Measurements from ENCODE around the gene RHOBTB1.
"Not testable (repeated sequence)": the region's sequence is repeated elsewhere in the genome, so short reads cannot be mapped to it uniquely, and the experiment has no call there.

Gene RHOBTB1

DNA sequence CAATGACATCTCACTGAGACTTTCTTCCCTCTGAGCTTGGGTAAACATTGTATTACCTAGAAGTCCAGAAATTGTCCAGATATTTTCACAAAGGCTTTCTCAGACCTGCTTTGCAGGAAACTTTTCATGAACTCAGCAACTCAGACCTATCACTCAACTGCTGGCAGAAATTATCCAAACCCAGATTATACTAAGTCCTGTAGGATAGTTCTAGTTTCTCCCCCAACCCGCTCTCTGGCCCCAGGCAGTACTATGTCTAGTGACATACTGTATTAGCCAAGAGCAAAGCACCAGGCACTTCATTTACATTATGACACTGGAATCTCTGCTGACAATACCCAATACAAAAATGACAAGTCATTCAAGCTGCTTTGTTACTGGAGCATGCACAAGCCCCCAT is 75.0 kb downstream of the RHOBTB1 start:
- no peak for DNase-seq (ENCODE audit: low read depth, low spot score)

DNA sequence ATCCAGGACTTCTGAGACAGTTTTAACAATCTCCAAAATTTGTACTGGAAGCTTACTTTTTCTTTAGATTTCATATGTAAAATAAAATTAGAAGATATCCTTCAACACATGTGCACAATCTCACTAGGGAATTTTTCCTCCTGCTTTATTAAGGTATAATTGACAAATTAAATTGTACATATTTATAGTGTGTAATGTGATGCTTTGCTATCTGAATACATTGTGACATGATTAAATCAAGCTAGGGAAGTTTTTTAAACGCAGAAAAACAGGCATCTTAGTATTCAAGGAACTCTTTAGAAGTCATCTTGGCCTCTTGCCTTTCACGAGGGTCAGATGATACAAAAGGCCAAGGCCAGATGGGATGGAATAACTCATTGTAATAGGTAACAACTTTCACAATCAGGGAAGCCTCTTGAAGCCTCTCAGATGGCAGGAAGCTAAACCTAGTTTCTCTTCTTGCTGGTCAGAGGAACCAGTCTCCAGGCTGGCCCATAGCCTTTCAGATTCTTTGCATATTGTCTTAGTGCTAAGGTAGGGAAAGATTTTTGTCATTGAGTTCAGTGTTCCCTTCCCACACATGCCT is 78.7 kb downstream of the RHOBTB1 start:
- no peak for DNase-seq (ENCODE audit: low read depth, low spot score)

DNA sequence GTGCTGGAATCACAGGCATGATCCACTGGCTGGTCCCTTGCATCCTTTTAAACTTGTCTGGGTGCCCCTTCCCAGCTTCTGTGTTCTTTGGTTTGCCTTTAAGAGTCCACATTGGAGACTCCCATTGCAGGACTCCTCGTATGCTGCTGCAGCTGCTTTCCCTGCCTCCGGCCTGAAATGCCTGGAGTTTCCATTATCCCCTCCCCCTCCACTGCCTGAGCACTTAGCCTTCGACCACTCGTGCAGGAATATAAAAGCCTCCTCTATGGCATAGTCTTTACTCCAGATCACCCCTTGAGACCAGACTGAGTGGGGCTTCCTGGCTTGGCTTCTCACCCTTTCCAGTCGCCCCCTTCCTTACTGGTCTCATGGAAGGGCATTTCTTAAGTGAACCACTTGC is 80.2 kb downstream of the RHOBTB1 start:
- DNase-seq (ENCODE audit: low read depth, low spot score) = no peak

- DNase-seq (ENCODE audit: low read depth, low spot score) = no peak
Observed at GRCh38 chr10:60862517-60862916, 81.5 kb downstream of the RHOBTB1 start.

GRCh38 chr10:60856405-60856804 is 87.6 kb downstream of the RHOBTB1 start:
- no peak for DNase-seq (ENCODE audit: low read depth, low spot score)

DNA sequence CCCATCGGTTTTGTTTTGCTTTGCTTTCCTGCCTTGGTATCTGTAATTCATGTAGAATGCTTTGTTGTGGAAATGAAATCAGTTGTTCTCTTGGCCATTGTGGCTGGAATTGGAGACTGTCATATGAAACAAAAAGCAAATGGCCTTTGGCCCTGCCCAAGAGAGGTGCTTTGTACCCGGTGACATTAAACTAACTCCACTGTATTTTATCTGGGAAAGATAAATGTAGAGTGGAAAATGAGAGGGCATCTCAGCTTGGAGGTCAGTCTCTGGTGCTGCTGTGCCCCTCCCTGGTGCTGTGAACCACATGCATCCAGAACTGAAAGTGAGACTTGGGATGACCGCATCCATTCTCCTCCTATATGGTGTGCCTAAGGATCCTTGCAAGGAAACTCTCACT is 90.3 kb downstream of the RHOBTB1 start:
- no peak for DNase-seq (ENCODE audit: low read depth, low spot score)

- no peak for DNase-seq (ENCODE audit: low read depth, low spot score)
Observed at GRCh38 chr10:60853107-60853506, 90.9 kb downstream of the RHOBTB1 start.

DNA sequence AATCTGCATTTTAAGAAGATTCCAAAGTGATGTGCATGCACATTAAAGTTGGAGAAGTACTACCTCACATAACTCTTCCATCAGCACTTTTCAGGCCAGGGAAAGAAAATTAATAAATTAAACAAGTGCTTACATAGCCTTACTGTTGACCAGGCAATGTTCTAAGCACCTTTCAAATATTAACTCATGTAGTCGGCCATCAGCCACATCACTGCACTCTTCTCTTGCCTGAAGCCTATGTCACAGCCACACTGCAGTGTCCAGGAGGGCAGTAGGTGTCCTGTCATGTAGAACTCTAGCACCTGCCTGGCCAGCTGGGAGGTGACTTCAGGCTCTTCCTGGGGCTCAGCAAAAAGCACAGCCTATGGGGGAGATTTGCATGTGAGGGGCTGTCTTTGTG is 94.2 kb downstream of the RHOBTB1 start:
- DNase-seq (ENCODE audit: low read depth, low spot score) = no peak

DNA sequence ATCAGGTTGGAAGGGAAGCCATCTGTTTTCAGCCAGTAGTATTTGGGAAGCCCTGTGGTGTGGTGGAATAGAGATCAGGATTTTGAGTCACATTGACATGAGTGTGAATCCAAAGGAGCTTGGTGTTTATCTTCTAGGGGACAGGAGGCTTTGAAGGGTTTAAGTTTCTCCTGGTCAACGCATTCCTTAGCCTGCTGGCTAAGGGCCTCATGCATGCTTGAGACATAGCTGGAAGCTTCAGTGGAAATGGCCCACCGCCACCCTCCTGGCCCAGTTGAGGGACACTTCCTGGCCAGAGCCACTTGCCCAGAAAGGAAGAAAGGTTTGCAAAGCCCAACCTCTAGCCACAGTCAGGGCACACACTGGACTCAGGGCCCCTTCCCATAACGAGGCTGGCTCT is 94.8 kb downstream of the RHOBTB1 start:
- no peak for DNase-seq (ENCODE audit: low read depth, low spot score)

- no peak for DNase-seq (ENCODE audit: low read depth, low spot score)
Observed at GRCh38 chr10:60848680-60849079, 95.3 kb downstream of the RHOBTB1 start.

GRCh38 chr10:60848126-60848525 is 95.9 kb downstream of the RHOBTB1 start:
- DNase-seq (ENCODE audit: low read depth, low spot score) = no peak

DNA sequence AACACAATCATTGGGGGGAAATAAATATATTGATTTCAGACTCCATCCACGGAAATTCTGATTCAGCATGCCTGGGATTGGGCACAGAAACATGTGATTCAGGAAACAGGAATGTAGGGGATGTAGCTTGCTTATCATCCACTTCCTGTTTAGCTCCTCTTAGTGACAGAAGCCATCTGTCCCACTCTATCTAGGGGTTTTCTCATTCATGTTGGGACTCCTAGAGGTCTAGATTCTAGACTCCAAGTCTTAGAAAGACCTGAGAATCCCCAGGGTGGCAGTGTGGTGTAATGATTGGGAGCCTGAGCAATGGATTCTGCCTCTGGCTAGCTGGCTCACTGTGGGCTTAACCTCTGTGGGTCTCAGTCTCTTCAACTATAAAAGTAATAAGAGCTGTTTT is 97.8 kb downstream of the RHOBTB1 start:
- DNase-seq (ENCODE audit: low read depth, low spot score) = no peak

GRCh38 chr10:60845038-60845437 is 98.9 kb downstream of the RHOBTB1 start:
- DNase-seq (ENCODE audit: low read depth, low spot score) = no peak

- DNase-seq (ENCODE audit: low read depth, low spot score) = no peak
Observed at GRCh38 chr10:60842694-60843093, 101.3 kb downstream of the RHOBTB1 start.

DNA sequence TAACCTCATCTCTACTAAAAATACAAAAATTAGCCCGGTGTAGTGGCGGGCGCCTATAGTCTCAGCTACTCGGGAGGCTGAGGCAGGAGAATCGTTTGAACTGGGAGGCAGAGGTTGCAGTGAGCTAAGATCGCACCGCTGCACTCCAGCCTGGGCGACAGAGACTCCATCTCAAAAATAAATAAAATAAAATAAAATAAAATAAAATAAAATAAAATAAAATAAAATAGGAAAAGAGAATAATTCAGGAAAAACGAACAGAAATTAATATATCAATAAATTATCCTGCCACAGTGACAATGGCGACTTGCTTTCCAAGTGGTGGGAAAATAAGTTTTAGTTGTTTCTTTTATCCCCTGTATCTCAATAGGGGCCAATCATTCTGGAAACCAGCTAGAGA is 102.8 kb downstream of the RHOBTB1 start:
- not testable (repeated sequence) for DNase-seq (ENCODE audit: low read depth, low spot score)

GRCh38 chr10:60835049-60835448 is 108.9 kb downstream of the RHOBTB1 start:
- no peak for DNase-seq (ENCODE audit: low read depth, low spot score)

DNA sequence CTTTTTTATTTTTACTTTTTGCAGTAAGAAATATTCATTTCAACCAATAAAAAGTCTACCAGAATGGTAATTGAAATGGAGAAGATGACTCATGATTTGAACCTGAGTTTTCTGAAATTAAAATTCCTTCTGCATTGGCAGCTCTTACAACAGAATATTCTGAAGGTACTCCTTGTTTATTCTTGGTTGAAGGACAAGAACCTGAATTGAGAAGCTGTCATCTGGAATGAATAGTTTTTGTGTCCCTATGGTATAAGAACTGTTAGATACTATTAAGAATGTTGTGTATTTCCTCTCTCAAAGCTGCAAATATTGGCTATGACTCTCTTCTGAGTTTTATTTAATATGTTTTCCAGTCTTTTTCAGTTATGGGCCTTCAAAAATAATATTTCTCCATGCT is 109.6 kb downstream of the RHOBTB1 start:
- DNase-seq (ENCODE audit: low read depth, low spot score) = no peak

DNA sequence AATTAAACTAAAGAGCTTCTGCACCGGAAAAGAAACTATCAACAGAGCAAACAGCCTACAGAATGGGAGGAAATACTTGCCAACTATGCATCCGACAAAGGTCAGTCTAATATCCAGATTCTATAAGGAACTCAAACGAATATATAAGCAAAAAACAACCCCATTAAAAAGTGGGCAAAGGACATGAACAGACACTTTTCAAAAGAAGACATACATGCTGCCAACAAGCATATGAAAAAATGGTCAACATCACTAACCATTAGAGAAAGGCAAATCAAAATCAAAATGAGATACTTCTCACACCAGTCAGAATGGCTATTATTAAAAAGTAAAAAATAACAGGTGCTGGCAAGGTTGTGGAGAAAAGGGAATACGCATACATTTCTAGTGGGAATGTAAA is 111.8 kb downstream of the RHOBTB1 start:
- DNase-seq (ENCODE audit: low read depth, low spot score) = not testable (repeated sequence)

GRCh38 chr10:60828489-60828852 is 115.5 kb downstream of the RHOBTB1 start:
- DNase-seq (ENCODE audit: low read depth, low spot score) = no peak

DNA sequence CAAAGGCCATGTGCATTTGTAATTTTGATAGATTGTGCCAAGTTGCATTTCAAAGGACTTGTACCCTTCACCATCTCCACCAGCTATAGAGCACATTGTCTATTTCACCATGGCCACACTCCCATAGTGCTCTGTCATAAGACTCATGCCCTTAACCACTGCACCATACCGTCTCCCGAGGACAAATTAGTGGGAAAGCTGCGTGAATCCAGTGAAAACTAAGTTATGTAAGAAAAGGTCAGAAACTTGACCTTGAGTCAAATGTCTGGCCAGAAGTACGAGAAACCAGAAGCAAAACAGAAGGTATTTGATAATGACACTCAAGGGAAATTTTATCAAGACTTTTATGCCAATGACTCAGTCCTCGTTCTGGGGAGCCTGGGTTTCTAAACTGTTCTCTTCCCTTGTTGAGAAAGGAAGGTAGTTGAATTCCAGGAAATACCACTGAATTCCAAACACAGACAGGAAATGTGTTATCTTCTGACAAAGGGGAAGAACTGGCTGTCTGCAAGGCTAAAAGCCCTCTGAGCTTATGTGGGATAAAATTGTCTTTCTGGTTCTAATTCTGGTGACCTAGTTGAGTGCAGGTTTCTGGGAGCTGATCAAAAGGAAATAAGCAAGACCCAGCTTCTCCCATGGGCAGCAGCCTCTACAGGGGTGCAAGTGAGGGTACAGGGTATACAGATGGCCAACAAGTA is 116.0 kb downstream of the RHOBTB1 start:
- DNase-seq (ENCODE audit: low read depth, low spot score) = no peak

- DNase-seq (ENCODE audit: low read depth, low spot score) = no peak
Observed at GRCh38 chr10:60825520-60825919, 118.5 kb downstream of the RHOBTB1 start.

GRCh38 chr10:60823324-60823723 is 120.7 kb downstream of the RHOBTB1 start:
- no peak for DNase-seq (ENCODE audit: low read depth, low spot score)

- no peak for DNase-seq (ENCODE audit: low read depth, low spot score)
Observed at GRCh38 chr10:60822809-60823208, 121.2 kb downstream of the RHOBTB1 start.

GRCh38 chr10:60821656-60822055 is 122.3 kb downstream of the RHOBTB1 start:
- no peak for DNase-seq (ENCODE audit: low read depth, low spot score)

Data from iPS DF 19.7 (cell line).